Right ventricle myocardium superior (tissue), 1 donor: ENCODE data around the gene KIF18B. TPM values are rescaled to one million over a fixed set of nuclear protein-coding genes. Genes with fewer than 3 reads are reported as not detected.
A peak's percentile ranks its signal among the peaks of the same experiment; 100 is the strongest.

Source experiments
- ATAC-seq: fragments of 200-7000 bp; cut with Tn5 transposase; one replicate; pipeline ENCODE4 v1.9.1; 2020; ENCODE audit warnings: mild to moderate bottlenecking; ENCODE audit not compliant: poor library complexity
- DNase-seq: peaks from one replicate; pipeline ENCODE4 v3.0.0-alpha.2; 2020
- intact Hi-C: fragments of 100-400 bp; cut with DNase I; formaldehyde crosslinking; loops from one replicate; pipeline ENCODE4 v1.11.2; 2022
- total RNA-seq: library from RNA; stranded (reverse); fragmentation: NEBNext Ultra II Directional; extraction: Animal tissue kit (Norgen Biotek cat#: 25700); gene quantifications from one replicate; pipeline ENCODE4 v1.2.1, GENCODE V29; 2021
- donor health status: DM: no; HTN: yes; CAD: no; lungs with severe emphysema.

Gene KIF18B
- total RNA-seq, 1 donor from 2014 or later, result 1.8 TPM

- intact Hi-C loops, result no loop called here
Measured at GRCh38 chr17:44925731-44926697, 21.6 kb downstream of the KIF18B start.

GRCh38 chr17:44924107-44924544 lies 23.4 kb downstream of the KIF18B start:
- no peak for DNase-seq

More at GRCh38 chr17:44925731-44926697, 21.6 kb downstream of the KIF18B start:
- no peak for ATAC-seq
- no peak for DNase-seq

GRCh38 chr17:44922746-44923470 lies 24.7 kb downstream of the KIF18B start:
- intact Hi-C loops, result loop anchor here (5.0 kb wide), 1 partner anchor 209 kb away; the partner anchor contains the start of gene PLCD3
- DNase-seq, result no peak
- ATAC-seq, result no peak

More at GRCh38 chr17:44924107-44924544, 23.4 kb downstream of the KIF18B start:
- ATAC-seq, result no peak
- intact Hi-C loops, result loop anchor here (5.0 kb wide), 1 partner anchor 208 kb away; the partner anchor contains the start of gene PLCD3

GRCh38 chr17:44922136-44922535 lies 25.4 kb downstream of the KIF18B start:
- intact Hi-C loops, result loop anchor here (5.0 kb wide), 1 partner anchor 210 kb away; the partner anchor contains the start of gene PLCD3
- DNase-seq (no peak), ATAC-seq (no peak)

GRCh38 chr17:44921122-44921882 lies 26.3 kb downstream of the KIF18B start:
- peak; percentile 65 for DNase-seq
- intact Hi-C loops, result loop anchor here (2.0 to 5.0 kb wide), 2 partner anchors 101 to 211 kb away; partner anchors contain the start of gene PLCD3
- peak; percentile 75 for ATAC-seq

GRCh38 chr17:44920565-44920940 lies 27.0 kb downstream of the KIF18B start:
- ATAC-seq, result peak; percentile 47
- no peak for DNase-seq

GRCh38 chr17:44919885-44920564 lies 27.5 kb downstream of the KIF18B start:
- ATAC-seq (peak; percentile 82), DNase-seq (peak; percentile 88)
- intact Hi-C loops, result loop anchor here (2.0 to 10.0 kb wide), 4 partner anchors 103 to 275 kb away; partner anchors contain the start of gene PLCD3

More at GRCh38 chr17:44920565-44920940, 27.0 kb downstream of the KIF18B start:
- intact Hi-C loops, result loop anchor here (2.0 to 5.0 kb wide), 2 partner anchors 102 to 212 kb away; partner anchors contain the start of gene PLCD3

GRCh38 chr17:44919411-44919810 lies 28.2 kb downstream of the KIF18B start:
- intact Hi-C loops, result loop anchor here (10.0 kb wide), 2 partner anchors 175 to 275 kb away; no protein-coding TSS in a partner anchor
- no peak for DNase-seq
- no peak for ATAC-seq

- ATAC-seq (no peak), DNase-seq (no peak)
- intact Hi-C loops, result loop anchor here (10.0 kb wide), 2 partner anchors 177 to 277 kb away; no protein-coding TSS in a partner anchor
Measured at GRCh38 chr17:44918006-44918405, 29.6 kb downstream of the KIF18B start.

GRCh38 chr17:44917456-44917855 lies 30.1 kb downstream of the KIF18B start:
- no peak for DNase-seq
- intact Hi-C loops, result loop anchor here (10.0 kb wide), 2 partner anchors 177 to 277 kb away; no protein-coding TSS in a partner anchor
- no peak for ATAC-seq

- DNase-seq, result peak; percentile 83
- peak; percentile 50 for ATAC-seq
- intact Hi-C loops, result loop anchor here (10.0 kb wide), 2 partner anchors 178 to 278 kb away; no protein-coding TSS in a partner anchor
Measured at GRCh38 chr17:44916781-44917241, 30.8 kb downstream of the KIF18B start.

- DNase-seq (no peak), ATAC-seq (no peak)
- intact Hi-C loops, result loop anchor here (10.0 kb wide), 2 partner anchors 179 to 279 kb away; no protein-coding TSS in a partner anchor
Measured at GRCh38 chr17:44915862-44916780, 31.5 kb downstream of the KIF18B start.

- intact Hi-C loops, result loop anchor here (10.0 kb wide), 2 partner anchors 179 to 279 kb away; no protein-coding TSS in a partner anchor
- ATAC-seq, result no peak
- DNase-seq, result no peak
Measured at GRCh38 chr17:44915321-44915726, 32.2 kb downstream of the KIF18B start, which contains the start of gene GFAP. Gene GFAP, minus strand, starts transcription at chr17:44915500. Its CDS starts 14 bp downstream, at chr17:44915486.

- DNase-seq, result no peak
- intact Hi-C loops, result loop anchor here (10.0 kb wide), 2 partner anchors 180 to 280 kb away; no protein-coding TSS in a partner anchor
- ATAC-seq, result no peak
Measured at GRCh38 chr17:44914698-44915271, 32.8 kb downstream of the KIF18B start.

- ATAC-seq, result no peak
- DNase-seq, result no peak
- intact Hi-C loops, result loop anchor here (10.0 kb wide), 2 partner anchors 181 to 281 kb away; no protein-coding TSS in a partner anchor
Measured at GRCh38 chr17:44914148-44914547, 33.4 kb downstream of the KIF18B start.
